ENCODE measurements around the gene PRSS57. TPM values are rescaled to one million over a fixed set of nuclear protein-coding genes. Genes with fewer than 3 reads are reported as not detected.

PRSS57 gene
- total RNA-seq, 1 donor from 2014 or later, result not detected

DNA sequence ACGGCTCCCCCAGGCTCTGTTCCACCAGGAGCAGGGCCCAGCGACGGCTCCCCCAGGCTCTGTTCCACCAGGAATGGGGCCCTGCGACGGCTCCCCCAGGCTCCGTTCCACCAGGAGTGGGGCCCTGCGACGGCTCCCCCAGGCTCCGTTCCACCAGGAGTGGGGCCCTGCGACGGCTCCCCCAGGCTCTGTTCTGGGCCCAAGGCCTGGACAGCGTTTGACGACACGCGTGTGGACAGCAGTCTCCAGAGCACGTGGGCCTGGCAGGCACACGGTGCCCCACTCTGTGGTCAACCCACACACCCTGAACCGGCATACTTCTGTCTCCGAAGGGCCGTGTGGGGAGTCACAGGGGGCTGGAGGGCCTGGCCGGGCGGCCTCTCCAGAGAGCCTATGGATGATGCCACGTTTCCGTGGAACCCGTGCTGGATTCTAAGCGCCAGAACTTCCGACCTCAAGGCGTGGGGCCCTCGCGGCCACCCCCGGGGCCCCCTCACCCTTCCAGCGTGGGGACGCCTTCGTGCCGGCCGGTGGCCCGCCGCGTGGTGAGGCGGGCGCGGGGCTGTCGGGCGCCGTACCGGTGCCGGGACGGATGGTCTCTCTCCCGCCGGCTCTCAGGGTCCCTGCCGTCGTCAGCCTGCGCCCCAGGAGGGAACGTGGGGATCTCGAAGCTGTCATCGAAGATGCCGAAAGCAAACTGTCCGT is 44.0 kb downstream of the PRSS57 start:
- Histone ChIP-seq H3K9me3 (replicated peaks) (no peaks in the 10 kb centered on the region), H3K4me3 (no peak overlapping the region), H3K27me3 (ENCODE audit: low read depth) (no peaks in the 10 kb centered on the region), H3K27ac (replicated peaks) (no peak overlapping the region), H3K4me1 (peaks cover 8% of the 10 kb centered on the region), H3K36me3 (peaks cover 82% of the 10 kb centered on the region)
- TF ChIP-seq, protein P1, sequence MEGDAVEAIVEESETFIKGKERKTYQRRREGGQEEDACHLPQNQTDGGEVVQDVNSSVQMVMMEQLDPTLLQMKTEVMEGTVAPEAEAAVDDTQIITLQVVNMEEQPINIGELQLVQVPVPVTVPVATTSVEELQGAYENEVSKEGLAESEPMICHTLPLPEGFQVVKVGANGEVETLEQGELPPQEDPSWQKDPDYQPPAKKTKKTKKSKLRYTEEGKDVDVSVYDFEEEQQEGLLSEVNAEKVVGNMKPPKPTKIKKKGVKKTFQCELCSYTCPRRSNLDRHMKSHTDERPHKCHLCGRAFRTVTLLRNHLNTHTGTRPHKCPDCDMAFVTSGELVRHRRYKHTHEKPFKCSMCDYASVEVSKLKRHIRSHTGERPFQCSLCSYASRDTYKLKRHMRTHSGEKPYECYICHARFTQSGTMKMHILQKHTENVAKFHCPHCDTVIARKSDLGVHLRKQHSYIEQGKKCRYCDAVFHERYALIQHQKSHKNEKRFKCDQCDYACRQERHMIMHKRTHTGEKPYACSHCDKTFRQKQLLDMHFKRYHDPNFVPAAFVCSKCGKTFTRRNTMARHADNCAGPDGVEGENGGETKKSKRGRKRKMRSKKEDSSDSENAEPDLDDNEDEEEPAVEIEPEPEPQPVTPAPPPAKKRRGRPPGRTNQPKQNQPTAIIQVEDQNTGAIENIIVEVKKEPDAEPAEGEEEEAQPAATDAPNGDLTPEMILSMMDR (IDR thresholded peaks at IDR 0.05; ENCODE audit: borderline replicate concordance), result no peak
- DNase-seq, result no peak
- intact Hi-C loops (cut with micrococcal nuclease), result no loop called here

- TF ChIP-seq, protein P1 (IDR thresholded peaks at IDR 0.05; ENCODE audit: borderline replicate concordance), result no peak
- H3K4me1 ChIP-seq, result no peaks in the 10 kb centered on the region
- no peak overlapping the region for H3K27ac ChIP-seq (replicated peaks)
- H3K27me3 ChIP-seq (ENCODE audit: low read depth), result no peaks in the 10 kb centered on the region
- intact Hi-C loops (cut with micrococcal nuclease), result no loop called here
- no peak overlapping the region for H3K4me3 ChIP-seq
- DNase-seq, result no peak
- H3K36me3 ChIP-seq, result peaks cover 88% of the 10 kb centered on the region
- no peaks in the 10 kb centered on the region for H3K9me3 ChIP-seq (replicated peaks)
Observed at GRCh38 chr19:650121-650520, 45.1 kb downstream of the PRSS57 start.

GRCh38 chr19:648904-649801 is 46.1 kb downstream of the PRSS57 start:
- TF ChIP-seq, protein P1 (IDR thresholded peaks at IDR 0.05; ENCODE audit: borderline replicate concordance), result no peak

DNA sequence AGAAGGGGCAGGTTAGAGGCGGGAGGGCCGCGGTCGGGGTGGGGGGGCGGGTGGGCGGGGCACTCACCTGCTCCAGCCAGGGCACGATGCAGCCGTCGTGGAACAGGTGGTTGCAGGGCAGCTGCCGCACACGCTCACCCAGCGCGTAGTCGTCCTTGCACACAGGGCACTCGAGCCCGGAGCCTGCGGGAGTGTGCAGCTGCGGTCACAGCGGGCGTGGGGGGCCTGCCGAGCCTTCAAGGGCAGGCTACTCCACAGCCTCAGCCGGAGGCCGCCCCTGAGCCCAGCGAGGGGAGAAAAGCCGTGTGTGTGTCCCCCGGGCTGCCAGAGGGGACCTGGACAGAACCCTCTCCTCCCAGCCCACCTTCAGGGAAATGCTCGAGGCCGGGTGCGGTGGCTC is 46.9 kb downstream of the PRSS57 start:
- no peak for DNase-seq
- no peaks in the 10 kb centered on the region for H3K4me1 ChIP-seq
- H3K36me3 ChIP-seq, result peaks cover 78% of the 10 kb centered on the region
- TF ChIP-seq, protein P1 (IDR thresholded peaks at IDR 0.05; ENCODE audit: borderline replicate concordance), result no peak
- no peaks in the 10 kb centered on the region for H3K9me3 ChIP-seq (replicated peaks)
- H3K4me3 ChIP-seq, result no peak overlapping the region
- intact Hi-C loops (cut with micrococcal nuclease), result no loop called here
- no peak overlapping the region for H3K27ac ChIP-seq (replicated peaks)
- no peaks in the 10 kb centered on the region for H3K27me3 ChIP-seq (ENCODE audit: low read depth)

More at GRCh38 chr19:648904-649801, 46.1 kb downstream of the PRSS57 start:
- no peak for DNase-seq
- Histone ChIP-seq H3K27ac (replicated peaks) (no peak overlapping the region), H3K4me3 (no peak overlapping the region), H3K4me1 (no peaks in the 10 kb centered on the region), H3K36me3 (peaks cover 83% of the 10 kb centered on the region), H3K9me3 (replicated peaks) (no peaks in the 10 kb centered on the region), H3K27me3 (ENCODE audit: low read depth) (no peaks in the 10 kb centered on the region)
- intact Hi-C loops (cut with micrococcal nuclease), result no loop called here

GRCh38 chr19:647566-648284 is 47.5 kb downstream of the PRSS57 start:
- intact Hi-C loops (cut with micrococcal nuclease), result no loop called here
- H3K36me3 ChIP-seq, result peaks cover 73% of the 10 kb centered on the region
- H3K27ac ChIP-seq (replicated peaks), result no peak overlapping the region
- H3K27me3 ChIP-seq (ENCODE audit: low read depth), result no peaks in the 10 kb centered on the region
- no peak for DNase-seq
- H3K9me3 ChIP-seq (replicated peaks), result no peaks in the 10 kb centered on the region
- TF ChIP-seq, protein P1 (IDR thresholded peaks at IDR 0.05; ENCODE audit: borderline replicate concordance), result no peak
- H3K4me3 ChIP-seq, result no peak overlapping the region
- no peaks in the 10 kb centered on the region for H3K4me1 ChIP-seq
